Osteocyte (in vitro differentiated cells): ENCODE results near the gene C6orf89. TPM values are rescaled to one million over a fixed set of nuclear protein-coding genes. Genes with fewer than 3 reads are reported as not detected.

Experiments used
- DNase-seq: peaks from one replicate; pipeline ENCODE4 v3.0.0; 2021; ENCODE audit warnings: mixed read lengths; ENCODE audit not compliant: unreplicated experiment; ENCODE audit errors: extremely low spot score
- H3K27ac Mint-ChIP-seq: one replicate; pipeline ENCODE4 v1.8.0; 2021; ENCODE audit warnings: mild to moderate bottlenecking, mixed read lengths; ENCODE audit not compliant: unreplicated experiment
- H3K27me3 Mint-ChIP-seq: one replicate; pipeline ENCODE4 v1.8.0; 2021; ENCODE audit warnings: mixed read lengths; ENCODE audit not compliant: unreplicated experiment
- H3K36me3 Mint-ChIP-seq: one replicate; pipeline ENCODE4 v1.8.0; 2021; ENCODE audit warnings: mixed read lengths; ENCODE audit not compliant: unreplicated experiment
- H3K4me1 Mint-ChIP-seq: one replicate; pipeline ENCODE4 v1.8.0; 2021; ENCODE audit warnings: mixed read lengths; ENCODE audit not compliant: unreplicated experiment
- H3K4me3 Mint-ChIP-seq: one replicate; pipeline ENCODE4 v1.8.0; 2021; ENCODE audit warnings: mild to moderate bottlenecking, moderate library complexity, mixed read lengths; ENCODE audit not compliant: unreplicated experiment
- H3K9me3 Mint-ChIP-seq: one replicate; pipeline ENCODE4 v1.8.0; 2021; ENCODE audit warnings: mixed read lengths; ENCODE audit not compliant: unreplicated experiment
- CTCF ChIP-seq: fragments of 200-600 bp; sonication (generic); IDR thresholded peaks from 2 replicates; pipeline ENCODE4 v1.5.0; 2021; ENCODE audit warnings: antibody characterized with exemption, mild to moderate bottlenecking, moderate library complexity
- total RNA-seq: library from RNA; stranded (reverse); gene quantifications from 2 replicates; pipeline ENCODE4 v1.2.1, GENCODE V29; 2021

C6orf89 gene
- total RNA-seq, 1 donor from 2014 or later: 71.2 TPM

GRCh38 chr6:36973190-36973589 lies 87.4 kb downstream of the C6orf89 start:
- Mint-ChIP-seq H3K4me3 (no peak overlapping the region), H3K9me3 (no peaks in the 10 kb centered on the region), H3K27ac (no peak overlapping the region), H3K4me1 (peaks cover 6% of the 10 kb centered on the region), H3K36me3 (peaks cover 66% of the 10 kb centered on the region), H3K27me3 (no peaks in the 10 kb centered on the region)
- no peak for TF ChIP-seq CTCF
- no peak for DNase-seq

- Mint-ChIP-seq H3K27ac (no peak overlapping the region), H3K4me1 (peaks cover 4% of the 10 kb centered on the region), H3K9me3 (no peaks in the 10 kb centered on the region), H3K27me3 (no peaks in the 10 kb centered on the region), H3K36me3 (peaks cover 62% of the 10 kb centered on the region), H3K4me3 (no peak overlapping the region)
- no peak for DNase-seq
- no peak for TF ChIP-seq CTCF
Observed at GRCh38 chr6:36973647-36974046, 87.9 kb downstream of the C6orf89 start.

GRCh38 chr6:36975231-36976006 lies 89.7 kb downstream of the C6orf89 start:
- H3K27ac Mint-ChIP-seq: no peak overlapping the region
- TF ChIP-seq CTCF: no peak
- H3K27me3 Mint-ChIP-seq: no peaks in the 10 kb centered on the region
- DNase-seq: no peak
- no peak overlapping the region for H3K4me3 Mint-ChIP-seq
- no peaks in the 10 kb centered on the region for H3K9me3 Mint-ChIP-seq
- H3K36me3 Mint-ChIP-seq: peaks cover 58% of the 10 kb centered on the region
- H3K4me1 Mint-ChIP-seq: peaks cover 11% of the 10 kb centered on the region

- DNase-seq: no peak
- Mint-ChIP-seq H3K9me3 (no peaks in the 10 kb centered on the region), H3K4me3 (no peak overlapping the region), H3K36me3 (peaks cover 58% of the 10 kb centered on the region), H3K27me3 (no peaks in the 10 kb centered on the region), H3K27ac (no peak overlapping the region), H3K4me1 (peaks cover 15% of the 10 kb centered on the region)
- no peak for TF ChIP-seq CTCF
Observed at GRCh38 chr6:36976007-36976264, 90.2 kb downstream of the C6orf89 start.

GRCh38 chr6:36976509-36976908 lies 90.8 kb downstream of the C6orf89 start:
- no peak overlapping the region for H3K27ac Mint-ChIP-seq
- H3K4me1 Mint-ChIP-seq: peaks cover 15% of the 10 kb centered on the region
- peaks cover 58% of the 10 kb centered on the region for H3K36me3 Mint-ChIP-seq
- TF ChIP-seq CTCF: no peak
- H3K27me3 Mint-ChIP-seq: no peaks in the 10 kb centered on the region
- no peaks in the 10 kb centered on the region for H3K9me3 Mint-ChIP-seq
- DNase-seq: no peak
- H3K4me3 Mint-ChIP-seq: no peak overlapping the region
